Natural killer cell (primary cell): ENCODE results near the gene RAPGEF2. TPM values are rescaled to one million over a fixed set of nuclear protein-coding genes. Genes with fewer than 3 reads are reported as not detected.
A peak's percentile ranks its signal among the peaks of the same experiment; 100 is the strongest.
"Not testable (repeated sequence)": the region's sequence is repeated elsewhere in the genome, so short reads cannot be mapped to it uniquely, and the experiment has no call there.

Experiments used
- ATAC-seq, 3 donors: fragments of 150-1000 bp in 2 of 3; fragments of 200-7000 bp in 1 of 3; cut with Tn5 transposase; 1 replicate in 1 of 3; 2 replicates in 2 of 3; pipeline ENCODE4 v1.10.0; 2021; ENCODE audit warnings: mild to moderate bottlenecking in 2 of 3, moderate library complexity in 2 of 3
- DNase-seq, 2 donors: peaks; one replicate each; pipeline versions ENCODE4 v3.0.0 to v3.0.0-alpha.2; 2013 to 2021; ENCODE audit warnings: mixed read lengths in 1 of 2
- H3K27ac ChIP-seq: one replicate; pipeline ENCODE4 v1.5.1; 2013; ENCODE audit warnings: mild to moderate bottlenecking, low read length
- H3K27me3 ChIP-seq: one replicate; pipeline ENCODE4 v1.6.1; 2013; ENCODE audit warnings: low read length; ENCODE audit not compliant: control insufficient read depth, insufficient read depth
- H3K36me3 ChIP-seq: one replicate; pipeline ENCODE4 v1.6.1; 2013; ENCODE audit warnings: low read length; ENCODE audit not compliant: control insufficient read depth, insufficient read depth
- H3K4me1 ChIP-seq: one replicate; pipeline ENCODE4 v1.6.1; 2013; ENCODE audit warnings: low read length; ENCODE audit not compliant: control insufficient read depth, insufficient read depth
- H3K4me3 ChIP-seq: one replicate; pipeline ENCODE4 v1.5.1; 2013; ENCODE audit warnings: low read length
- H3K9me3 ChIP-seq: one replicate; pipeline ENCODE4 v1.6.1; 2013; ENCODE audit warnings: low read length; ENCODE audit not compliant: control insufficient read depth, insufficient read depth
- H3K27ac Mint-ChIP-seq, 2 donors: one replicate each; pipeline ENCODE4 v1.8.0; 2022; ENCODE audit warnings: mild to moderate bottlenecking in 2 of 2, mixed read lengths in 2 of 2, moderate library complexity in 1 of 2
- H3K27me3 Mint-ChIP-seq, 2 donors: one replicate each; pipeline ENCODE4 v1.8.0; 2022; ENCODE audit warnings: low read depth in 2 of 2, mixed read lengths in 2 of 2
- H3K36me3 Mint-ChIP-seq: one replicate; pipeline ENCODE4 v1.8.0; 2022; ENCODE audit warnings: mixed read lengths
- H3K4me1 Mint-ChIP-seq, 2 donors: one replicate each; pipeline ENCODE4 v1.8.0; 2022; ENCODE audit warnings: mixed read lengths in 2 of 2
- H3K4me3 Mint-ChIP-seq: one replicate; pipeline ENCODE4 v1.8.0; 2022; ENCODE audit warnings: mild to moderate bottlenecking, moderate library complexity, mixed read lengths
- H3K9me3 Mint-ChIP-seq, 2 donors: one replicate each; pipeline ENCODE4 v1.8.0; 2022; ENCODE audit warnings: mixed read lengths in 2 of 2
- CTCF ChIP-seq: fragments of 200-600 bp; IDR thresholded peaks from one replicate; pipeline ENCODE4 v1.8.0; 2022; ENCODE audit warnings: antibody characterized with exemption
- WGBS: methylation state at CpG from one replicate; pipeline ENCODE4 v1.1.7; 2013; ENCODE audit warnings: missing lambda C conversion rate; ENCODE audit not compliant: insufficient coverage; 5-methylcytosine and 5-hydroxymethylcytosine counted together
- intact Hi-C: fragments of 100-400 bp; cut with micrococcal nuclease; formaldehyde crosslinking; loops from one replicate; pipeline ENCODE4 v1.14.2; 2022
- total RNA-seq, 4 donors: library from RNA; stranded (reverse); fragments of 120-200 nt in 1 of 4; gene quantifications; one replicate each; pipeline versions ENCODE4 v1.2.3 to v1.2.4, GENCODE V29; 2013 to 2022

Gene RAPGEF2
- total RNA-seq, 3 donors from 2014 or later (not counting 1 experiment from before 2014, with no cell fraction given) = 21.9 to 55.6 (median 27.6) TPM

GRCh38 chr4:159242427-159242826 is 139.5 kb downstream of the RAPGEF2 start:
- Mint-ChIP-seq H3K36me3 (no peaks in the 10 kb centered on the region), H3K27ac (no peak overlapping the region), H3K27me3 (no peaks in the 10 kb centered on the region), H3K4me1 (peaks cover 0 to 10% of the 10 kb centered on the region in 2 donors), H3K9me3 (no peaks in the 10 kb centered on the region), H3K4me3 (no peak overlapping the region)
- H3K27ac ChIP-seq = no peak overlapping the region
- TF ChIP-seq CTCF = no peak
- intact Hi-C loops = no loop called here
- no peaks in the 10 kb centered on the region for H3K36me3 ChIP-seq
- no peaks in the 10 kb centered on the region for H3K9me3 ChIP-seq
- H3K4me1 ChIP-seq = no peaks in the 10 kb centered on the region
- no peak for DNase-seq
- H3K27me3 ChIP-seq = no peaks in the 10 kb centered on the region
- no peak for ATAC-seq
- no peak overlapping the region for H3K4me3 ChIP-seq

- Histone ChIP-seq H3K9me3 (no peaks in the 10 kb centered on the region), H3K27me3 (no peaks in the 10 kb centered on the region), H3K27ac (no peak overlapping the region), H3K36me3 (no peaks in the 10 kb centered on the region), H3K4me3 (no peak overlapping the region), H3K4me1 (peaks cover 3% of the 10 kb centered on the region)
- Mint-ChIP-seq H3K4me1 (peaks cover 6 to 16% of the 10 kb centered on the region in 2 donors), H3K27ac (no peak overlapping the region), H3K27me3 (no peaks in the 10 kb centered on the region), H3K9me3 (no peaks in the 10 kb centered on the region), H3K4me3 (no peak overlapping the region), H3K36me3 (no peaks in the 10 kb centered on the region)
- 91% methylated on average over 5 of the region's 7 CpGs for WGBS
- no peak for TF ChIP-seq CTCF
- ATAC-seq = no peak
- DNase-seq = no peak
- intact Hi-C loops = no loop called here
Measured at GRCh38 chr4:159248384-159249178, 145.7 kb downstream of the RAPGEF2 start.

GRCh38 chr4:159250751-159251325 is 148.0 kb downstream of the RAPGEF2 start:
- H3K9me3 Mint-ChIP-seq = no peaks in the 10 kb centered on the region
- WGBS = 98% methylated on average over 35 of the region's 35 CpGs
- H3K4me1 Mint-ChIP-seq = peaks cover 6 to 16% of the 10 kb centered on the region in 2 donors
- H3K27ac Mint-ChIP-seq = no peak overlapping the region
- Histone ChIP-seq H3K27ac (no peak overlapping the region), H3K27me3 (no peaks in the 10 kb centered on the region), H3K4me1 (peaks cover 3% of the 10 kb centered on the region), H3K36me3 (no peaks in the 10 kb centered on the region), H3K9me3 (no peaks in the 10 kb centered on the region), H3K4me3 (no peak overlapping the region)
- intact Hi-C loops = no loop called here
- H3K27me3 Mint-ChIP-seq = no peaks in the 10 kb centered on the region
- no peaks in the 10 kb centered on the region for H3K36me3 Mint-ChIP-seq
- no peak for DNase-seq
- no peak for ATAC-seq
- no peak overlapping the region for H3K4me3 Mint-ChIP-seq
- TF ChIP-seq CTCF = no peak

GRCh38 chr4:159251580-159251979 is 148.7 kb downstream of the RAPGEF2 start:
- DNase-seq, H3K27me3 ChIP-seq, H3K36me3 Mint-ChIP-seq, intact Hi-C loops, H3K4me3 ChIP-seq, H3K9me3 ChIP-seq, H3K9me3 Mint-ChIP-seq, H3K4me1 ChIP-seq, H3K27ac ChIP-seq, H3K36me3 ChIP-seq, H3K27me3 Mint-ChIP-seq: not testable (repeated sequence)
- WGBS = 92% methylated on average over 14 of the region's 14 CpGs
- Mint-ChIP-seq H3K27ac (peak overlapping the region; percentile 41 to 83), H3K4me1 (peaks cover 10 to 21% of the 10 kb centered on the region in 2 donors), H3K4me3 (peak overlapping the region; percentile 50)
- peak in 2 of 3 donors; percentile 34 to 47 for ATAC-seq
